OCI-LY1 (cell line): ENCODE measurements around the gene SPOP.

Source experiments
- CTCF ChIP-seq: fragments of 200-600 bp; sonication (generic), shearing (Covaris generic); IDR thresholded peaks from 2 replicates; pipeline ENCODE4 v1.5.1; 2017; ENCODE audit warnings: mild to moderate bottlenecking, antibody characterized with exemption, low read length, moderate library complexity, mixed read lengths
- EZH2 ChIP-seq: fragments of 200-600 bp; sonication (generic), shearing (Covaris generic); IDR thresholded peaks from 2 replicates; pipeline ENCODE4 v1.8.0; 2017; ENCODE audit warnings: borderline replicate concordance, mixed run types, mild to moderate bottlenecking, antibody characterized with exemption, low read length, moderate library complexity, mixed read lengths

GRCh38 chr17:49573510-49574322, 104.2 kb downstream of the SPOP start:
- no peak for TF ChIP-seq EZH2
- no peak for TF ChIP-seq CTCF
